GM23338 (cell line): ENCODE results near the gene CLDN9. TPM values are rescaled to one million over a fixed set of nuclear protein-coding genes. Genes with fewer than 3 reads are reported as not detected.

ENCODE experiments used
- ATAC-seq: fragments of 200-7000 bp; cut with Tn5 transposase; 3 replicates; pipeline ENCODE4 v1.9.1; 2020
- DNase-seq: peaks from one replicate; pipeline ENCODE4 v3.0.0-alpha.2; 2015; ENCODE audit warnings: low spot score
- H2AFZ ChIP-seq: fragments of 200-600 bp; sonication (generic); 2 replicates; pipeline ENCODE4 v1.8.0; 2016; ENCODE audit warnings: antibody characterized with exemption, mild to moderate bottlenecking, moderate library complexity
- H3F3A ChIP-seq: fragments of 200-600 bp; sonication (generic); replicated peaks from 2 replicates; pipeline ENCODE4 v1.8.0; 2017; ENCODE audit warnings: antibody characterized with exemption, mixed run types, low read depth
- H3K27ac ChIP-seq: fragments of 200-600 bp; sonication (generic); 2 replicates; pipeline ENCODE4 v1.6.1; 2016; ENCODE audit warnings: low read depth
- H3K27me3 ChIP-seq: fragments of 200-600 bp; sonication (generic); 2 replicates; pipeline ENCODE4 v1.8.0; 2016; ENCODE audit warnings: mild to moderate bottlenecking, mixed run types, moderate library complexity; ENCODE audit not compliant: insufficient read depth
- H3K36me3 ChIP-seq: fragments of 200-600 bp; sonication (generic); 2 replicates; pipeline ENCODE4 v1.8.0; 2016; ENCODE audit warnings: mild to moderate bottlenecking; ENCODE audit not compliant: insufficient read depth
- H3K4me1 ChIP-seq: fragments of 200-600 bp; sonication (generic); 2 replicates; pipeline ENCODE4 v1.8.0; 2016; ENCODE audit warnings: mild to moderate bottlenecking, moderate library complexity; ENCODE audit not compliant: insufficient read depth
- H3K4me2 ChIP-seq: fragments of 200-600 bp; sonication (generic); 2 replicates; pipeline ENCODE4 v1.7.1; 2017; ENCODE audit warnings: mixed run types
- H3K4me3 ChIP-seq: fragments of 200-600 bp; sonication (generic); 2 replicates; pipeline ENCODE4 v1.6.1; 2016; ENCODE audit warnings: mixed run types
- H3K79me2 ChIP-seq: fragments of 200-600 bp; sonication (generic); replicated peaks from 2 replicates; pipeline ENCODE4 v1.8.0; 2017; ENCODE audit warnings: mild to moderate bottlenecking; ENCODE audit not compliant: insufficient read depth
- H3K9me2 ChIP-seq: fragments of 200-600 bp; sonication (generic); 2 replicates; pipeline ENCODE4 v1.8.0; 2017; ENCODE audit not compliant: insufficient read depth
- H4K20me1 ChIP-seq: fragments of 200-600 bp; sonication (generic); replicated peaks from 2 replicates; pipeline ENCODE4 v1.8.0; 2017; ENCODE audit warnings: mild to moderate bottlenecking; ENCODE audit not compliant: insufficient read depth
- H3K27ac Mint-ChIP-seq: 2 replicates; pipeline ENCODE4 v1.8.0; 2020; ENCODE audit warnings: inconsistent platforms, mild to moderate bottlenecking, moderate library complexity, mixed read lengths
- H3K27me3 Mint-ChIP-seq: 3 replicates; pipeline ENCODE4 v1.8.0; 2022; ENCODE audit warnings: low read depth, mild to moderate bottlenecking, moderate library complexity, mixed read lengths, inconsistent platforms; ENCODE audit not compliant: insufficient read depth, poor library complexity
- H3K36me3 Mint-ChIP-seq: 3 replicates; pipeline ENCODE4 v1.8.0; 2021; ENCODE audit warnings: low read depth, mild to moderate bottlenecking, inconsistent platforms, moderate library complexity, mixed read lengths
- H3K4me1 Mint-ChIP-seq: 3 replicates; pipeline ENCODE4 v1.8.0; 2020; ENCODE audit warnings: mild to moderate bottlenecking, inconsistent platforms, mixed read lengths
- H3K4me3 Mint-ChIP-seq: 3 replicates; pipeline ENCODE4 v1.8.0; 2021; ENCODE audit warnings: moderate library complexity, mild to moderate bottlenecking, inconsistent platforms, mixed read lengths
- H3K9me3 Mint-ChIP-seq: 3 replicates; pipeline ENCODE4 v1.8.0; 2020; ENCODE audit warnings: moderate library complexity, mild to moderate bottlenecking, inconsistent platforms, mixed read lengths
- CREB1 ChIP-seq: fragments of 250-450 bp; sonication (Bioruptor Pico); IDR thresholded peaks from 2 replicates; pipeline ENCODE4 v1.5.0; 2020; ENCODE audit warnings: low read depth, mild to moderate bottlenecking, moderate library complexity
- CTCF ChIP-seq, 2 experiments: fragments of 200-600 bp in 1 of 2; sonication (generic) in 1 of 2; conservative IDR thresholded peaks; 2 replicates each; pipeline versions ENCODE4 v1.5.1 to v1.6.1; 2016 to 2017; ENCODE audit warnings: antibody characterized with exemption in 2 of 2, low read depth in 2 of 2, mild to moderate bottlenecking in 2 of 2, moderate library complexity in 1 of 2
- EZH2 ChIP-seq: fragments of 200-600 bp; sonication (generic); IDR thresholded peaks from one replicate; pipeline ENCODE4 v1.8.0; 2017; ENCODE audit warnings: antibody characterized with exemption, mild to moderate bottlenecking, low read depth; ENCODE audit not compliant: unreplicated experiment
- EZH2phosphoT487 ChIP-seq: fragments of 200-600 bp; sonication (generic); IDR thresholded peaks from one replicate; pipeline ENCODE4 v1.8.1; 2018; ENCODE audit warnings: antibody characterized with exemption; ENCODE audit not compliant: unreplicated experiment
- JUNB ChIP-seq: IDR thresholded peaks from one replicate; pipeline ENCODE4 v1.6.1; 2016; ENCODE audit warnings: antibody characterized with exemption; ENCODE audit not compliant: unreplicated experiment
- NANOG ChIP-seq: IDR thresholded peaks from 2 replicates; pipeline ENCODE4 v1.6.1; 2016; ENCODE audit warnings: antibody characterized with exemption, borderline replicate concordance
- POLR2AphosphoS5 ChIP-seq: IDR thresholded peaks from 2 replicates; pipeline ENCODE4 v1.6.1; 2016; ENCODE audit warnings: antibody characterized with exemption, low read depth
- STAT1 ChIP-seq: IDR thresholded peaks from one replicate; pipeline ENCODE4 v1.6.1; 2016; ENCODE audit warnings: antibody characterized with exemption; ENCODE audit not compliant: unreplicated experiment
- ZNF114 ChIP-seq: fragments of 250-450 bp; sonication (Bioruptor Pico); IDR thresholded peaks from 2 replicates; pipeline ENCODE4 v1.5.0; 2020; ENCODE audit warnings: mild to moderate bottlenecking, moderate library complexity
- polyA plus RNA-seq: library from polyadenylated mRNA; unstranded; fragments of >200 nt; fragmentation: Nextera tagmentation; extraction: Ambion mirVana; gene quantifications from 2 replicates; pipeline ENCODE4 v1.2.1, GENCODE V29; 2016
- total RNA-seq: library from RNA; depleted of rRNA; stranded (reverse); fragments of >200 nt; shearing (Covaris generic); gene quantifications from 2 replicates; pipeline ENCODE4 v1.2.3, GENCODE V29; 2014
- TF ChIP-seq, protein P1 (sequence below): IDR thresholded peaks from 2 replicates; pipeline ENCODE4 v1.6.1; 2016; ENCODE audit warnings: antibody characterized with exemption
- TF ChIP-seq, protein P2 (sequence below): IDR thresholded peaks from one replicate; pipeline ENCODE4 v1.6.1; 2018; ENCODE audit warnings: antibody characterized with exemption; ENCODE audit not compliant: unreplicated experiment

The CLDN9 gene
- total and polyA plus RNA-seq, 2 experiments from 2014 or later = 1.8 to 3.0 TPM

DNA sequence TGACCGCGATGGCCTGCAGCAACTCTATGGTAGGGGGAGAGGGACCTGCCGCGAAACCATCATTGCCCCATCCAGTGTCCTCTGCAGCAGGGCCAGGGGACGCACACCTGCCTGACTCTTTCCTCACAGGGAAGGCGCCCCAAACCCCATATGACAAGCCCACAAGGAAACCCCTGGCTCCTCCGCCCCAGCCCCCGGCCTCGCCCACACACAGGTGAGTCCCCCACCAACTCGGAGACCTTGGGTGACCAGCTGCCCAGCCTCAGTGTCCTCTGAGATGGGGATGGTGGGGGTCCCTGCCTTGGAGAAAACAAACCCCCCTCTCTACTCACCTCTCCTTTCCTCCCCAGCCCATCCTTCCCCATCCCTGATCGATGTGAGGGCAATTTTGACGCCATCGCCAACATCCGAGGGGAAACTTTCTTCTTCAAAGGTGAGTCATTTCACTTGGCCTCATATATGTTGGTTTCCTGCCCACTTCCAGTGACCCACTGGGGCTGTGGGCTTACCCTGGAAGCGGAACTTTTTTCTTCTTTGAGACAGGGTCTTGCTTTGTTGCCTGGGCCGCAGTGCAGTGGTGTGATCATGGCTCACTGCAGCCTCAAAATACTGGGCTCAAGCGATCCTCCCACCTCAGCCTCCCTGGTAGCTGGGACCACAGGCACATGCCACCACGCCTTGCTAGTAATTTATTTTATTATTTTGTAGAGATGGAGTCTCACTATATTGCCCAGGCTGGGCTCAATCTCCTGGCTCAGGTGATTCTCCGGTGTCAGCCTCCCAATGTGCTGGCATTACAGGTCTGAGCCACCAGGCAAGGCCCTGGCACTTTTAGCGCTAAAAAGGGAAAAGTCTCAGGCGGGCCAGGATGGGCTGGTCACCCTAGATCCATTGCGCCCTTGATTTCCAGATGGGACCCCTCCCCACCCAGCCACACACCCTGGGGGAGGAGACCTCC is 44.7 kb downstream of the CLDN9 start (continued):
- TF ChIP-seq CTCF (conservative IDR thresholded peaks at IDR 0.05; ENCODE audit: low read depth in 2 of 2) (no peak), NANOG (no peak), EZH2 (no peak), STAT1 (no peak), ZNF114 (CRISPR knock-in tag) (no peak), POLR2AphosphoS5 (no peak), EZH2phosphoT487 (no peak), CREB1 (CRISPR knock-in tag) (no peak)
- TF ChIP-seq, protein P1, sequence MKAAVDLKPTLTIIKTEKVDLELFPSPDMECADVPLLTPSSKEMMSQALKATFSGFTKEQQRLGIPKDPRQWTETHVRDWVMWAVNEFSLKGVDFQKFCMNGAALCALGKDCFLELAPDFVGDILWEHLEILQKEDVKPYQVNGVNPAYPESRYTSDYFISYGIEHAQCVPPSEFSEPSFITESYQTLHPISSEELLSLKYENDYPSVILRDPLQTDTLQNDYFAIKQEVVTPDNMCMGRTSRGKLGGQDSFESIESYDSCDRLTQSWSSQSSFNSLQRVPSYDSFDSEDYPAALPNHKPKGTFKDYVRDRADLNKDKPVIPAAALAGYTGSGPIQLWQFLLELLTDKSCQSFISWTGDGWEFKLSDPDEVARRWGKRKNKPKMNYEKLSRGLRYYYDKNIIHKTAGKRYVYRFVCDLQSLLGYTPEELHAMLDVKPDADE = no peak

GRCh38 chr16:3058139-3059030 is 45.7 kb downstream of the CLDN9 start:
- H4K20me1 ChIP-seq = no peaks in the 10 kb centered on the region; the same call in 1 of the 2 replicates
- no peaks in the 10 kb centered on the region for H3K9me2 ChIP-seq
- ATAC-seq = peak; percentile 71
- Mint-ChIP-seq H3K27me3 (peaks cover 13% of the 10 kb centered on the region), H3K4me3 (peak overlapping the region; percentile 81), H3K4me1 (peaks cover 20% of the 10 kb centered on the region), H3K27ac (no peak overlapping the region), H3K36me3 (peaks cover 21% of the 10 kb centered on the region; the same call in 2 of the 3 replicates), H3K9me3 (no peaks in the 10 kb centered on the region; the same call in 2 of the 3 replicates)
- H3K79me2 ChIP-seq = no peaks in the 10 kb centered on the region; the same call in 1 of the 2 replicates
- H3K27ac ChIP-seq = no peak overlapping the region
- H3K27me3 ChIP-seq = peaks cover 4% of the 10 kb centered on the region; the same call in 1 of the 2 replicates
- H3K4me2 ChIP-seq = peak overlapping the region; percentile 85
- peak; percentile 84 for DNase-seq
- peaks cover 10% of the 10 kb centered on the region for H3K4me1 ChIP-seq
- H3K4me3 ChIP-seq = peak overlapping the region; percentile 84
- H3K36me3 ChIP-seq = no peaks in the 10 kb centered on the region
- H3F3A ChIP-seq = peaks cover 15% of the 10 kb centered on the region
- peak overlapping the region; percentile 88; the same call in 1 of the 2 replicates for H2AFZ ChIP-seq
- TF ChIP-seq, protein P2, sequence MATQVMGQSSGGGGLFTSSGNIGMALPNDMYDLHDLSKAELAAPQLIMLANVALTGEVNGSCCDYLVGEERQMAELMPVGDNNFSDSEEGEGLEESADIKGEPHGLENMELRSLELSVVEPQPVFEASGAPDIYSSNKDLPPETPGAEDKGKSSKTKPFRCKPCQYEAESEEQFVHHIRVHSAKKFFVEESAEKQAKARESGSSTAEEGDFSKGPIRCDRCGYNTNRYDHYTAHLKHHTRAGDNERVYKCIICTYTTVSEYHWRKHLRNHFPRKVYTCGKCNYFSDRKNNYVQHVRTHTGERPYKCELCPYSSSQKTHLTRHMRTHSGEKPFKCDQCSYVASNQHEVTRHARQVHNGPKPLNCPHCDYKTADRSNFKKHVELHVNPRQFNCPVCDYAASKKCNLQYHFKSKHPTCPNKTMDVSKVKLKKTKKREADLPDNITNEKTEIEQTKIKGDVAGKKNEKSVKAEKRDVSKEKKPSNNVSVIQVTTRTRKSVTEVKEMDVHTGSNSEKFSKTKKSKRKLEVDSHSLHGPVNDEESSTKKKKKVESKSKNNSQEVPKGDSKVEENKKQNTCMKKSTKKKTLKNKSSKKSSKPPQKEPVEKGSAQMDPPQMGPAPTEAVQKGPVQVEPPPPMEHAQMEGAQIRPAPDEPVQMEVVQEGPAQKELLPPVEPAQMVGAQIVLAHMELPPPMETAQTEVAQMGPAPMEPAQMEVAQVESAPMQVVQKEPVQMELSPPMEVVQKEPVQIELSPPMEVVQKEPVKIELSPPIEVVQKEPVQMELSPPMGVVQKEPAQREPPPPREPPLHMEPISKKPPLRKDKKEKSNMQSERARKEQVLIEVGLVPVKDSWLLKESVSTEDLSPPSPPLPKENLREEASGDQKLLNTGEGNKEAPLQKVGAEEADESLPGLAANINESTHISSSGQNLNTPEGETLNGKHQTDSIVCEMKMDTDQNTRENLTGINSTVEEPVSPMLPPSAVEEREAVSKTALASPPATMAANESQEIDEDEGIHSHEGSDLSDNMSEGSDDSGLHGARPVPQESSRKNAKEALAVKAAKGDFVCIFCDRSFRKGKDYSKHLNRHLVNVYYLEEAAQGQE = no peak
- TF ChIP-seq JUNB (no peak), POLR2AphosphoS5 (0 out of 2 replicates have a peak, but pooled peaks have one; percentile 24)
